ENCODE measurements around the gene GATA6. TPM values are rescaled to one million over a fixed set of nuclear protein-coding genes. Genes with fewer than 3 reads are reported as not detected.

Gene GATA6
- total and polyA plus RNA-seq, 2 of the 13 experiments (the other 11 are each of a cell fraction or from before 2014, with no cell fraction given): 0.84 to 3.2 TPM

GRCh38 chr18:22170421-22171257 is 1.2 kb downstream of the GATA6 start (continued):
- TF ChIP-seq NFAT5 (CRISPR knock-in tag; IDR thresholded peaks at IDR 0.05): no peak
- TF ChIP-seq MYPOP (CRISPR knock-in tag; IDR thresholded peaks at IDR 0.05): peak; percentile 53; the same call in 1 of the 2 replicates
- TF ChIP-seq HNRNPL (IDR thresholded peaks at IDR 0.05; ENCODE audit: low read depth, low read length): 0 out of 2 replicates have a peak, but pooled peaks have one; percentile 33
- no peak for TF ChIP-seq PBX3 (CRISPR knock-in tag; IDR thresholded peaks at IDR 0.05; ENCODE audit: borderline replicate concordance)
